ENCODE data around the gene NOD2. TPM values are rescaled to one million over a fixed set of nuclear protein-coding genes. Genes with fewer than 3 reads are reported as not detected.

The NOD2 gene
- total RNA-seq, 4 donors from 2014 or later: 0.41 to 2.6 (median 2.2) TPM; not detected in 1

DNA sequence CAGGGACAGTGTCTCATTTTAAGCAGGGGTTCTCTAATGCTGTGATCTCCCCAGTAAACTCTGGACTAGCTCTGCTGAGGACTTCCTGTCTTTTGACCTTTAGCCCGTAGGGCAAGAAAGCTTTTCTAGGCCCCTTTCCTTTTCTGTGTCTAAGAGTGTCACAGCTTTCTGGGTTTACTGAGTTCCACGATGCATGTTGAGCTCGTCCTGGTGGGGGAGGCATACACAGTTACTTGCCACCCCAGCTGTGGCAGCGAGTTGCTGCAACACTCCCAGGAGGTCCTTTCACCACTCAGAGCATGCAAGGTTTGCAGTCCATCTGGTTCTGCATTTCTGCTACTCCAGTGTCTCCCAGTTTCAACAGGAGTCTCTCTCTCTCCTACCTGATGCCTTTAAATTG lies 23.7 kb downstream of the NOD2 start:
- 90% methylated on average over 3 of the region's 4 CpGs; no CpG with 5 or more reads in 1 of the 2 donors for WGBS, 2 donors (ENCODE audit: low coverage in 1 of 2)
- Histone ChIP-seq H3K27me3 (no peaks in the 10 kb centered on the region), H3K4me1 (no peaks in the 10 kb centered on the region), H3K27ac (no peak overlapping the region), H3K9me3 (no peaks in the 10 kb centered on the region), H3K4me3 (no peak overlapping the region), H3K36me3 (no peaks in the 10 kb centered on the region)
- DNase-seq: no peak
- in situ Hi-C loops (cut with MboI; ENCODE audit: low pct_ligation_motif_present in 1 of 4, low pct_unique_long_range_greater_than_20kb in 1 of 4, low sequenced_read_pairs in 3 of 4) (no loop called here), intact Hi-C loops (cut with DNase I; ENCODE audit: low total_unique reads) (no loop called here)
- TF ChIP-seq POLR2AphosphoS5 (IDR thresholded peaks at IDR 0.05) (no peak), EP300 (IDR thresholded peaks at IDR 0.05; ENCODE audit: low read depth) (no peak), POLR2A (IDR thresholded peaks at IDR 0.05) (no peak)
- TF ChIP-seq, protein P1, sequence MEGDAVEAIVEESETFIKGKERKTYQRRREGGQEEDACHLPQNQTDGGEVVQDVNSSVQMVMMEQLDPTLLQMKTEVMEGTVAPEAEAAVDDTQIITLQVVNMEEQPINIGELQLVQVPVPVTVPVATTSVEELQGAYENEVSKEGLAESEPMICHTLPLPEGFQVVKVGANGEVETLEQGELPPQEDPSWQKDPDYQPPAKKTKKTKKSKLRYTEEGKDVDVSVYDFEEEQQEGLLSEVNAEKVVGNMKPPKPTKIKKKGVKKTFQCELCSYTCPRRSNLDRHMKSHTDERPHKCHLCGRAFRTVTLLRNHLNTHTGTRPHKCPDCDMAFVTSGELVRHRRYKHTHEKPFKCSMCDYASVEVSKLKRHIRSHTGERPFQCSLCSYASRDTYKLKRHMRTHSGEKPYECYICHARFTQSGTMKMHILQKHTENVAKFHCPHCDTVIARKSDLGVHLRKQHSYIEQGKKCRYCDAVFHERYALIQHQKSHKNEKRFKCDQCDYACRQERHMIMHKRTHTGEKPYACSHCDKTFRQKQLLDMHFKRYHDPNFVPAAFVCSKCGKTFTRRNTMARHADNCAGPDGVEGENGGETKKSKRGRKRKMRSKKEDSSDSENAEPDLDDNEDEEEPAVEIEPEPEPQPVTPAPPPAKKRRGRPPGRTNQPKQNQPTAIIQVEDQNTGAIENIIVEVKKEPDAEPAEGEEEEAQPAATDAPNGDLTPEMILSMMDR (IDR thresholded peaks at IDR 0.05): no peak

DNA sequence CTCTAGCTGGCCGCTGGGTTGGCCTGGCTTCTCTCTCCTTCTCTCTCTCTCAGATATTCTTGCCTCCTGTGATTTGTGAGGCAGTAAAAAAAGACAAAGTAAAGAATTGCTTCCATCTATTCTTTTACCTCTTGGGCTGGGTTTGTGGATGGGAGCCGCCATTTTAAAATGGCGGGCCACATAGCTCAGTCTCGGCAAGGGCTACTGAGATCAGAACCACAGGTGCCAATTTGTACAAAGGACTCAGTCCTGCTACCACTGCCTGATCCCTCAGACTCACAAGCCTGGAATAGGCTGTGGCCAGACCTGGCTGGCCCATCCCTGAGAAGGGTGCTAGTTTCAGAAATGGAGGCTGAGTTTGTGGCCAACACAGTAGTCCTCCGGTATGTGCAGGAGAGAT lies 24.1 kb downstream of the NOD2 start:
- WGBS, 2 donors (ENCODE audit: low coverage in 1 of 2): 100% methylated on average over 2 to 5 of the region's 5 CpGs
- no peaks in the 10 kb centered on the region for H3K9me3 ChIP-seq
- H3K27me3 ChIP-seq: no peaks in the 10 kb centered on the region
- in situ Hi-C loops (cut with MboI; ENCODE audit: low pct_ligation_motif_present in 1 of 4, low pct_unique_long_range_greater_than_20kb in 1 of 4, low sequenced_read_pairs in 3 of 4): no loop called here
- H3K27ac ChIP-seq: no peak overlapping the region
- TF ChIP-seq, protein P1 (IDR thresholded peaks at IDR 0.05): no peak
- TF ChIP-seq POLR2A (IDR thresholded peaks at IDR 0.05) (no peak), POLR2AphosphoS5 (IDR thresholded peaks at IDR 0.05) (no peak), EP300 (IDR thresholded peaks at IDR 0.05; ENCODE audit: low read depth) (no peak)
- no peaks in the 10 kb centered on the region for H3K4me1 ChIP-seq
- intact Hi-C loops (cut with DNase I; ENCODE audit: low total_unique reads): no loop called here
- no peaks in the 10 kb centered on the region for H3K36me3 ChIP-seq
- no peak overlapping the region for H3K4me3 ChIP-seq
- no peak for DNase-seq

DNA sequence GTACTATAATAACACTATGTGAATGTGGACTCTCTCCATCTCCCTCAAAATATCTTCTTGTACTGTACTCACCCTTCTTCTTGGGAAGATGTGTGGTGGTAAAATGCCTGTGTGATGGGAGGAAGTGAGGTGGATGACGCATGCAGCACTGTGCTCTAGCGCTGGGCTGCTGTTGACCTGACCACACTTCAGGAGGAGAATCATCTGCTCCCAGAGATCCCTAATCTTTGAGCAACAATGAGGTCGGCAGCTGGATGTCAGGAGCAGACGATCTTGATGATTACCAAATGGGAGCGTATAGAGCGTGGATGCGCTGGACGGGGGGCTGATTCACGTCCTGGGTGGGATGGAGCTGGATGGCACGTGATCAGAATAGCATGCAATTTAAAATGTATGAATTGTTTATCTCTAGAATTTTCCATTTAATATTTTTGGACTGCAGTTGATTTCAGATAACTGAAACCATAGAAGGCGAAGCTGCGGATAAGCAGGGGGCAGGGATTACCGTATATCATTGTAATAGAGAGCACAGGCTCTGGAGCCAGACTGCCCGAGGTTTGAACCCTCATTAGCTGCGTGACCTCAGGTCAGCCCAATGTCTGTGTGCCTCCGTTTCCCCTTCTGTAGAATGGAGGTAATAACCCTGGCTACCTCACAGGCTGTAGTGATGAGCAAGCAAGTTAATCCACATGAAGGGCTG lies 24.8 kb downstream of the NOD2 start:
- in situ Hi-C loops (cut with MboI; ENCODE audit: low pct_ligation_motif_present in 1 of 4, low pct_unique_long_range_greater_than_20kb in 1 of 4, low sequenced_read_pairs in 3 of 4): no loop called here
- Histone ChIP-seq H3K27me3 (no peaks in the 10 kb centered on the region), H3K9me3 (no peaks in the 10 kb centered on the region), H3K4me1 (no peaks in the 10 kb centered on the region), H3K4me3 (no peak overlapping the region), H3K27ac (no peak overlapping the region), H3K36me3 (no peaks in the 10 kb centered on the region)
- 77 to 87% methylated on average over 12 to 16 of the region's 16 CpGs for WGBS, 2 donors (ENCODE audit: low coverage in 1 of 2)
- no peak for TF ChIP-seq POLR2A (IDR thresholded peaks at IDR 0.05)
- no peak for TF ChIP-seq EP300 (IDR thresholded peaks at IDR 0.05; ENCODE audit: low read depth)
- TF ChIP-seq, protein P1 (IDR thresholded peaks at IDR 0.05): no peak
- intact Hi-C loops (cut with DNase I; ENCODE audit: low total_unique reads): no loop called here
- DNase-seq: no peak

DNA sequence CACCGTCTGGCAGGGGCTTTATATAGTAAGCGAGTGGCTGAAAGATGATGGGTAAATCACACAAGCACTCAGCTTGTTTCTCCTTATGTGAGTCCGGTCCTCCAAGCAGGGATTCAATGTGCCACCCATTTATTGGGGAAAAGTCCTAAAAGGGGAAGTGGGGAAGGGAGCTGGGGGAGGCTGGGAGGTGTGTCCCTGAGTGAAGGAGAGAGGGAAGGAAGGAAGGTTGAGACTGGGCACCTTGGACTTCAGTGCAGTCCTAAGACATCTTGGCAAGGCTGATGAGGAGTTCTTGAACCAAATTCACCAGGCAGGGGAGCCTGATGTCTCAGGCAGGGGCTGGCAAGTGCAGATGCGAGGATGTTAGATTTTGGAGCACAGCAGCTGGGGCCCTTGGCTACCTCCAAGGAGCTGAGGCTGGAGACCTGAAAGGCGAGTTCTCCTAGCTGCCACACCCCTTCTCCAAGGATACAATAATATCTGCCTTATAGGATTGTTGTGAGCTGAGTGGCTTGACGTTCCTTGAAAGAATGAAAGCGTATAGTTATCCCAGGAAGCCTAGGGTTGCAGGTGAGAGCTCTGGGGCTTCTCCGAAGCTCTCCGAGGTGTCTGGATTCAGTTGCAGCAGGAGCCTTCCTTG lies 25.5 kb downstream of the NOD2 start:
- in situ Hi-C loops (cut with MboI; ENCODE audit: low pct_ligation_motif_present in 1 of 4, low pct_unique_long_range_greater_than_20kb in 1 of 4, low sequenced_read_pairs in 3 of 4) (no loop called here), intact Hi-C loops (cut with DNase I; ENCODE audit: low total_unique reads) (no loop called here)
- WGBS, 2 donors (ENCODE audit: low coverage in 1 of 2): 67% methylated on average over 9 of the region's 9 CpGs; no CpG with 5 or more reads in 1 of the 2 donors
- no peaks in the 10 kb centered on the region for H3K27me3 ChIP-seq
- no peaks in the 10 kb centered on the region for H3K36me3 ChIP-seq
- no peak for TF ChIP-seq POLR2AphosphoS5 (IDR thresholded peaks at IDR 0.05)
- no peak for TF ChIP-seq POLR2A (IDR thresholded peaks at IDR 0.05)
- TF ChIP-seq EP300 (IDR thresholded peaks at IDR 0.05; ENCODE audit: low read depth): no peak
- TF ChIP-seq, protein P1 (IDR thresholded peaks at IDR 0.05): no peak
- DNase-seq: peak; percentile 44
- H3K9me3 ChIP-seq: no peaks in the 10 kb centered on the region
- no peaks in the 10 kb centered on the region for H3K4me1 ChIP-seq
- no peak overlapping the region for H3K27ac ChIP-seq
- H3K4me3 ChIP-seq: no peak overlapping the region

All from transverse colon (tissue), 4 donors.